Smooth muscle cell (in vitro differentiated cells): ENCODE results near the gene RHOD. TPM values are rescaled to one million over a fixed set of nuclear protein-coding genes. Genes with fewer than 3 reads are reported as not detected.

Source experiments
- DNase-seq: peaks from one replicate; lab custom pipeline; 2025; ENCODE audit not compliant: unreplicated experiment; lab: John Stamatoyannopoulos, UW
- H2AFZ ChIP-seq: fragments of 200-600 bp; sonication (generic); 2 replicates; pipeline ENCODE4 v1.6.0; 2016; ENCODE audit warnings: antibody characterized with exemption, low read depth, mild to moderate bottlenecking
- H3F3A ChIP-seq: fragments of 200-600 bp; sonication (generic); 2 replicates; pipeline ENCODE4 v1.6.0; 2017; ENCODE audit warnings: antibody characterized with exemption, low read depth
- H3K27ac ChIP-seq: fragments of 200-600 bp; sonication (generic); 2 replicates; pipeline ENCODE4 v1.5.1; 2016; ENCODE audit warnings: low read depth, mild to moderate bottlenecking
- H3K27me3 ChIP-seq: fragments of 200-600 bp; sonication (generic); 2 replicates; pipeline ENCODE4 v1.6.1; 2016; ENCODE audit warnings: low read depth, mild to moderate bottlenecking
- H3K36me3 ChIP-seq: fragments of 200-600 bp; sonication (generic); 2 replicates; pipeline ENCODE4 v1.5.1; 2016; ENCODE audit warnings: low read depth
- H3K4me1 ChIP-seq: fragments of 200-600 bp; sonication (generic); 2 replicates; pipeline ENCODE4 v1.5.1; 2016; ENCODE audit warnings: low read depth
- H3K4me2 ChIP-seq: fragments of 200-600 bp; sonication (generic); 2 replicates; pipeline ENCODE4 v1.6.0; 2016; ENCODE audit warnings: mild to moderate bottlenecking
- H3K4me3 ChIP-seq: fragments of 200-600 bp; sonication (generic); 2 replicates; pipeline ENCODE4 v1.5.1; 2016; ENCODE audit warnings: mild to moderate bottlenecking
- H3K79me2 ChIP-seq: fragments of 200-600 bp; sonication (generic); 2 replicates; pipeline ENCODE4 v1.6.0; 2016; ENCODE audit warnings: low read depth, mild to moderate bottlenecking
- H3K9ac ChIP-seq: fragments of 200-600 bp; sonication (generic); 2 replicates; pipeline ENCODE4 v1.6.0; 2016; ENCODE audit warnings: low read depth
- H3K9me3 ChIP-seq: fragments of 200-600 bp; sonication (generic); replicated peaks from 2 replicates; pipeline ENCODE4 v1.5.1; 2016; ENCODE audit warnings: low read depth
- H4K20me1 ChIP-seq: fragments of 200-600 bp; sonication (generic); 2 replicates; pipeline ENCODE4 v1.6.0; 2016; ENCODE audit warnings: low read depth
- CTCF ChIP-seq: fragments of 200-600 bp; sonication (generic); IDR thresholded peaks from 2 replicates; pipeline ENCODE4 v1.5.1; 2017; ENCODE audit warnings: borderline replicate concordance, mild to moderate bottlenecking, antibody characterized with exemption; ENCODE audit not compliant: insufficient read depth, poor library complexity, severe bottlenecking
- WGBS: methylation state at CpG from one replicate; pipeline ENCODE4 v1.1.7; 2016; ENCODE audit warnings: low lambda C conversion rate; 5-methylcytosine and 5-hydroxymethylcytosine counted together
- polyA plus RNA-seq: library from polyadenylated mRNA; unstranded; fragments of >200 nt; fragmentation: Nextera tagmentation; extraction: Ambion mirVana; gene quantifications from 2 replicates; pipeline ENCODE4 v1.2.1, GENCODE V29; 2016
- total RNA-seq: library from RNA; depleted of rRNA; stranded (reverse); fragments of >200 nt; gene quantifications from 2 replicates; pipeline ENCODE4 v1.2.3, GENCODE V29; 2014

RHOD gene
- total and polyA plus RNA-seq, 2 experiments from 2014 or later: 28.4 to 38.9 TPM

- no peaks in the 10 kb centered on the region for H3K27me3 ChIP-seq
- no peaks in the 10 kb centered on the region for H3K79me2 ChIP-seq
- no peak overlapping the region for H3K4me3 ChIP-seq
- WGBS: 87% methylated on average over 13 of the region's 13 CpGs
- H3K4me1 ChIP-seq: no peaks in the 10 kb centered on the region
- TF ChIP-seq CTCF: no peak
- no peak for DNase-seq
- H3K27ac ChIP-seq: peak overlapping the region; percentile 81
- no peaks in the 10 kb centered on the region for H3F3A ChIP-seq
- H3K36me3 ChIP-seq: no peaks in the 10 kb centered on the region
- H4K20me1 ChIP-seq: peaks cover 4% of the 10 kb centered on the region
- no peak overlapping the region for H3K9ac ChIP-seq
- H3K4me2 ChIP-seq: no peak overlapping the region
- H2AFZ ChIP-seq: no peak overlapping the region
- no peaks in the 10 kb centered on the region for H3K9me3 ChIP-seq
These were observed 6.1 kb downstream of the RHOD start for GRCh38 chr11:67062526-67063373.

- H3K27ac ChIP-seq: no peak overlapping the region
- WGBS: 97% methylated on average over 3 of the region's 3 CpGs
- no peak for TF ChIP-seq CTCF
These were observed 9.7 kb downstream of the RHOD start for GRCh38 chr11:67066333-67066709.

GRCh38 chr11:67071420-67072284, 15.0 kb downstream of the RHOD start:
- peak; percentile 21 for DNase-seq
- H2AFZ ChIP-seq: no peak overlapping the region

More at GRCh38 chr11:67066333-67066709, 9.7 kb downstream of the RHOD start:
- H3K36me3 ChIP-seq: no peaks in the 10 kb centered on the region
- no peaks in the 10 kb centered on the region for H3F3A ChIP-seq
- no peaks in the 10 kb centered on the region for H3K27me3 ChIP-seq
- H3K4me2 ChIP-seq: no peak overlapping the region
- H3K4me3 ChIP-seq: no peak overlapping the region
- no peak overlapping the region for H3K9ac ChIP-seq
- H3K79me2 ChIP-seq: no peaks in the 10 kb centered on the region
- no peaks in the 10 kb centered on the region for H3K4me1 ChIP-seq
- peaks cover 4% of the 10 kb centered on the region for H4K20me1 ChIP-seq
- no peak for DNase-seq
- H3K9me3 ChIP-seq: no peaks in the 10 kb centered on the region
- no peak overlapping the region for H2AFZ ChIP-seq

More at GRCh38 chr11:67071420-67072284, 15.0 kb downstream of the RHOD start:
- peaks cover 4% of the 10 kb centered on the region for H3F3A ChIP-seq
- H3K9ac ChIP-seq: no peak overlapping the region
- WGBS: 48% methylated on average over 52 of the region's 53 CpGs
- H3K79me2 ChIP-seq: no peaks in the 10 kb centered on the region
- no peak overlapping the region for H3K27ac ChIP-seq
- no peaks in the 10 kb centered on the region for H3K9me3 ChIP-seq
- TF ChIP-seq CTCF: peak; percentile 82
- H3K4me3 ChIP-seq: no peak overlapping the region
- no peaks in the 10 kb centered on the region for H3K27me3 ChIP-seq
- no peaks in the 10 kb centered on the region for H4K20me1 ChIP-seq
- H3K4me2 ChIP-seq: peak overlapping the region; percentile 65
- no peaks in the 10 kb centered on the region for H3K36me3 ChIP-seq
- H3K4me1 ChIP-seq: no peaks in the 10 kb centered on the region
